GM21529 (cell line): ENCODE results near the gene CDH13.
A peak's percentile ranks its signal among the peaks of the same experiment; 100 is the strongest.

Experiments used
- ATAC-seq: cut with Tn5 transposase; IDR thresholded peaks from one replicate; pipeline ENCODE4 v1.9.1; 2021; ENCODE audit not compliant: unreplicated experiment

CDH13 gene

DNA sequence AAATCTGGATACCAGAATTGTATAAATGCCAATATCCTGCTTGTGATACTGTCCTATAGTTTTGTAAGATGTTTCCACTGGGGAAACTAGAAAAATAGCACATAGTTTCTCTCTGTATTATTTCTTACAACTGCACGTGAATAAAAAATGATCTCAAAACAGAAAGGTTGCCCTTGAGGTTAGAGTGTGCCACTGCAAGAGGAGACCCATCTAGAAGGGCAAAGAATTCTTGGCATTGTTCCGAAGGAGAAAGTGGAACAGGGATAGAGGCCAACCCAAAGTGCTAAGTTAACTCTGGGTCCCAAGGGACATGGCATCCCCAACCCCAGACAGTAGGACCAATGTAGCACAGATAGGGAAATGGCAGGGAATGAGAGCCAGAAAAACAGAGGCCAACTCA is 703.5 kb downstream of the CDH13 start:
- no peak for ATAC-seq

DNA sequence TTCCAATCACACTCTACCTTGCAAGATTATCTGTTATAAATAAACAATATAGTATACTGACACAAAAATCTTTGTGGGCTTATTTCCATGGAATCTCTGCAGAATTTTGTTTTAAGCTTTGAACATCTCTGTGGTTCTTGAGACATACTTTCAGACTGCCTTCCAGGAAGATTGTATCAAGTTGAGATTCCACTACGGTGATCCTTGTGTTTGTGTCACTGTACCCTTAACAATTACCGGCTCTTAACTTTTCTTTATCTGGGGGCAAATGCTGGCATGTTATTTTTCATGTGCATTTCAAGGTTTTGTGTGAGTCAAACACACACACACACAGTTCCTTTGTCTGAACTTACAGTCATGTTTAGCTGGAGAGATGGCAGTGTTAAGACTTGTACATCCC is 708.3 kb downstream of the CDH13 start:
- ATAC-seq: no peak

GRCh38 chr16:83336603-83337002 is 709.8 kb downstream of the CDH13 start:
- ATAC-seq: no peak

- ATAC-seq: no peak
Observed at GRCh38 chr16:83338138-83338537, 711.4 kb downstream of the CDH13 start.

- no peak for ATAC-seq
Observed at GRCh38 chr16:83338941-83339340, 712.2 kb downstream of the CDH13 start.

GRCh38 chr16:83343935-83344366 is 717.2 kb downstream of the CDH13 start:
- no peak for ATAC-seq

DNA sequence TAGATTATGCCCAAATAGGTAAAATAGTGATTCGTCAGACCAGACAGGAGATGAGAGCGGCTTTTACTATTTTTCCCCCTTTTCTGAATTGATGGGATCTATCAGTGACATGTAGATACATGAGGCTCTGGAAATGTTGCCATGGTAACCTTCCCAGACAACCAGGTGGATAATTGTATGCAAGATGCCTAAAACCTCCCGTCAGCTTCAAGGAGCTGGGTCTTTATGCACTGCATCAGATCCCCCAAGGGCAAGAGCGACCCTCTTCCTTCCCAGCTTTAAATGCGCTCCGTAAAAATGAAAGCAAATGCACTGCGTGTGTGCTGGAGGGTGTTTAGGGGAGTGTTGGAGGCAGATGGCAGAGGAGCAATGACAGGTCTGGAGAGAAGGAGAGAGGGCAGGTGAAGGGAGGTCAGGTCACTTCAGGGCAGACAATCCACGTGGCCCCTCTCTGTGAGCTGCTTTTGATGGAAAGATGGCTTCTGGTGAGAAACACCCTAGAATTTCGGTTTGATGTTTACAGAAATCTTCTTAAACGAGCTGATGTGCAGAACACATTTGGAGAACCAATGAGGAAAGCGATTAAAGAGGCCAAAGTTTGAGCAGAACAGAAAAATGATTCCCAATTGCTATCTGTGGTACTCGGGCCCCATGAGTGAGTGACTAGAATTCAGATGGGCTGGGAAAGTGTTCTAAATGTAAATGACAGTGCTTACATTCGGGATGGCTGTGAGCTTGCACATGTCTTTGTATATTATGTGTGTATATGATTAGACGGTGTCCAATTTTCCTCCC is 719.3 kb downstream of the CDH13 start:
- ATAC-seq: no peak

GRCh38 chr16:83348991-83349390 is 722.2 kb downstream of the CDH13 start:
- no peak for ATAC-seq

GRCh38 chr16:83350481-83350880 is 723.7 kb downstream of the CDH13 start:
- no peak for ATAC-seq

GRCh38 chr16:83351846-83352245 is 725.1 kb downstream of the CDH13 start:
- ATAC-seq: no peak

GRCh38 chr16:83353241-83353640 is 726.5 kb downstream of the CDH13 start:
- ATAC-seq: no peak

DNA sequence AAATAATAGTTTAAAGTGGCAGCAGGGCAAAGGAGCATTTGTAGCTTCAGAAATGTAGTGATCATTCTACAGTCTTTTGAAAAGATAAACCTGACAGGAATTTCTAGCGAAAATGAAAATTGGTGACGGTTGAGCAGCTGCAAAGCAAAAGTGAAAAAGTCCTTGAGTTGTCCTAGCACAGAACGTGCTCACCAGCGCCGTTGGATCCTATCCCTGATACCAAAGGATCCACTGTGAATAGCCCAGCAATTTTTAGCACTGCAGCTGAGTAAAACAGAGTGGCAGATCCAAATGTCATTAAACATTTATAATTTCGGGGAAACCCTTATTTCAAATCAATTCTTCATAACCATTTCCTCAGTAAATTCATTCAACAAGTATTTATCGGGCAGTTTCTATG is 727.2 kb downstream of the CDH13 start:
- ATAC-seq: no peak

- ATAC-seq: no peak
Observed at GRCh38 chr16:83355570-83356218, 728.9 kb downstream of the CDH13 start.

DNA sequence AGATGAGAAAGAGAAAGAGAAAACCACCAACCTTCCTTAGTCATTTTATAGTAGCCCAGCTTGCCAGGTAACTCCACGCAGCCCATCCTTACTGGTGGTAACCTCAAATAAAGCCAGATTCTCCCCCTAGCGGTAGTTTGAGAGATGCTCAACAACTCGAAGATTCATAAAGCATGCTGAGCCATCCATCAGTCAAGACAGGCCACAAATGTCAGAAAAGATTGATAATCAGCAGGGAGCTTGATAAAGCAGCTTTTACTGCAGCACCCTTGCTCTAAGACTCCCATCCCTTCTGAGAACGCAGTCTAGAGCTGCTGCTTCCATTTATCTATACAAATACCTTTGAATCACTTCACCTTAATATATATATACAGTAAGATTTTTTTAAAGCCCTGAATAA is 729.5 kb downstream of the CDH13 start:
- ATAC-seq: peak; percentile 71

DNA sequence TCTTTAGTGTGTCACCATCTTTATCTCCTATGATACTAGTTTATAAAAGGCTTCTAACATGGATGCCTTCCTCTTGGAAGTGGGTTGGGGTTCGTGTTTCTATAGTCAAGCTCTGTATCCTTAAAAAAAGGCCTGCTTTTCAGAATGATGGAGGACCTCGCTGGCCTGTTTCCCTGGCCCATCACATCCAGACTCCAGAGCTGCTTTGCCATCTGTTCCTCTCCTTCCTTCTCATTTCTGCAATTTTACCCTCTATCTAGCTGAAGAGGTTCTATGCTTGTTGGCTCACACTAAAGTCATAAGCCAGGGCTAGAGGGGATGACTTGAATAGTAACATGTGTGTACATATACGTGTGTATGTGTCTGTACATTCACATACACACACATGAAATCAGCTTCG is 730.2 kb downstream of the CDH13 start:
- ATAC-seq: no peak

GRCh38 chr16:83363521-83363920 is 736.8 kb downstream of the CDH13 start:
- no peak for ATAC-seq

DNA sequence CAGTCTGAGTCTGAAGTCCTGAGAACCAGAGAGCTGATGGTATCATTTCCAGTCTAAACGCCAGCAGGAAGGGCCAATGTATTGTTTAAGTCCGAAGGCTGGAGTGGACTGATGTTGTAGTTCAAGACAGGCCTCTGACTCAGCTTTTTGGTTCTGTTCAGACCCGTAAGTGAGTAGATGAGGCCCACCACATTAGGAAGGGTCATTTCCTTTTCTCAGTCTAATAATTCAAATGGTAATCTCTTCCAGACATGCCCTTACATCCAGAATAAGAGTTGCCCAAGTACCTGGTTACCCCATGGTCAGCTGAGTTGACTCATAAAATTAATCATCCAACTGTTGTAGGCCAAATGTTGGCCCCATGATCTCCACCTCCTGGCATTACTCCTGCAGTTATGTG is 738.4 kb downstream of the CDH13 start:
- no peak for ATAC-seq

DNA sequence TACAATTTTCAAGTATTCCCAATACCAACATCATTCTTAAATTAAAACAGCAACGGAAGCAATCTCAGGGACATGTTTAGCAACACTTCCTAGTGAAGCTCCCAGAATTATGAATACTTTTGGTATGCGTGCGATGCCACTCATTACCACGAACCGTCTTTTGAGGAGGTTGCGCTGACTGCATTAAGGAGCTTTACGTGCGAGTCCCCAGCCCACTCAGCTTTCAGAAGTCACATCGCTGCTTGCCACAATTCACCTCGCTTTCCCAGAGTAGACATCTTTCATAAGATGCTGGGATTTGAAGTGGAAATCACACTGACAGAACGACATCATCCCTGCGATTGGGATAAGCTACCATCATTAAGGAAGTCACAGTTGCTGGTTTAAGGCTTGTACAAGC is 739.5 kb downstream of the CDH13 start:
- ATAC-seq: no peak

- ATAC-seq: no peak
Observed at GRCh38 chr16:83374979-83375378, 748.2 kb downstream of the CDH13 start.

- ATAC-seq: no peak
Observed at GRCh38 chr16:83389751-83390150, 763.0 kb downstream of the CDH13 start.

- ATAC-seq: no peak
Observed at GRCh38 chr16:83390759-83391158, 764.0 kb downstream of the CDH13 start.

DNA sequence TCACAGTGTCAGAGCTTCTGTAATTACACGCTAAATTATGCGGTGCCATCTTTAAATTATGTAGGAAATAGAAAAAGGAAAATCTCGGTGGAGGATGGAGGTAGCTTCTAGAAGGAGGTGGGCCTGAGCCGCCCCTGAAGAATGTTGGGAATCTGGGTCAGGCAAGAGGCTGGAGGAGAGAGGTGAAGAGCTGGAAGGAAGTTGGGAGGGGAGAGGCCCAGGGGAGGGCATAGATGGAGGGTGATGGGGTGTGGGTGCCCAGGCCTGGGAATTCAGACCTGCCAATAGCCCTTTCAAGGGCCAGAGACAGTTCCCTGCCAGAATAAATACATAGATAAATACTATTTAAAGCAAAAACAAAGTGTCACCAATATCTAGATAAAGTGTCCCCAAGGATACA is 766.0 kb downstream of the CDH13 start:
- ATAC-seq: no peak
